B cell (primary cell): ENCODE data around the gene DDR1.

Source experiments
- EZH2 ChIP-seq: IDR thresholded peaks from 2 replicates; pipeline ENCODE4 v1.6.1; 2012; ENCODE audit warnings: borderline replicate concordance, low read depth, mild to moderate bottlenecking, moderate library complexity, low read length; ENCODE audit not compliant: insufficient read depth, poor library complexity, severe bottlenecking
- TF ChIP-seq, protein P1 (sequence below): fragments of 200-600 bp; IDR thresholded peaks from one replicate; pipeline ENCODE4 v1.8.0; 2022; ENCODE audit warnings: antibody characterized with exemption, mild to moderate bottlenecking

DNA sequence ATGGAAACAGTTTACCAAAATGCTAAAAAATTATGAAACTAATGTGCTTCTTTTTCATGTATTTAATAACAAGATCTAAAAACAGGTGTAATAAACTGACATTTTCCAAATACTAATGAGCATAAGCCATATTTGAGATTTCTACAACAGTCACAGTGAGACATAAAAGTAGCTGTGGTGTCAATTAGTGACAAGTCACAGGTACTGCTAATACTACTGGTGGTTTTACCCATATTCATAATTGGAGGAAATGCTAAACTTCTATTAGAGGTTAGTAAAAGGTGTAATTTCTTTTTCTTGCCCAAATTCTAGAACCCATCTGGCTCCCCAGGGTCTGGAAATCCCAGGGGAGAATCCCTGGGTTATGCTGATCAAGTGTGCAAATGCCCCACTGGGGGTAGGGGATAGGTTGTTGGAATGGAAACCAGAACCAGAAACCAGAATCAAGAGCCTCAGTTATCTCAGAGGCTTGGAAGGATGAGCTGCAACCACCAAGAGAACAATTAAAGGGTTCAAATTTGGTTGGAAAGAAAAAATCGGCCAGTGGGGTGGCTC is 16.6 kb downstream of the DDR1 start:
- TF ChIP-seq, protein P1, sequence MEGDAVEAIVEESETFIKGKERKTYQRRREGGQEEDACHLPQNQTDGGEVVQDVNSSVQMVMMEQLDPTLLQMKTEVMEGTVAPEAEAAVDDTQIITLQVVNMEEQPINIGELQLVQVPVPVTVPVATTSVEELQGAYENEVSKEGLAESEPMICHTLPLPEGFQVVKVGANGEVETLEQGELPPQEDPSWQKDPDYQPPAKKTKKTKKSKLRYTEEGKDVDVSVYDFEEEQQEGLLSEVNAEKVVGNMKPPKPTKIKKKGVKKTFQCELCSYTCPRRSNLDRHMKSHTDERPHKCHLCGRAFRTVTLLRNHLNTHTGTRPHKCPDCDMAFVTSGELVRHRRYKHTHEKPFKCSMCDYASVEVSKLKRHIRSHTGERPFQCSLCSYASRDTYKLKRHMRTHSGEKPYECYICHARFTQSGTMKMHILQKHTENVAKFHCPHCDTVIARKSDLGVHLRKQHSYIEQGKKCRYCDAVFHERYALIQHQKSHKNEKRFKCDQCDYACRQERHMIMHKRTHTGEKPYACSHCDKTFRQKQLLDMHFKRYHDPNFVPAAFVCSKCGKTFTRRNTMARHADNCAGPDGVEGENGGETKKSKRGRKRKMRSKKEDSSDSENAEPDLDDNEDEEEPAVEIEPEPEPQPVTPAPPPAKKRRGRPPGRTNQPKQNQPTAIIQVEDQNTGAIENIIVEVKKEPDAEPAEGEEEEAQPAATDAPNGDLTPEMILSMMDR, result no peak
- TF ChIP-seq EZH2, result no peak
